ENCODE results near the gene SLC10A6.

- TF ChIP-seq CTCF (conservative IDR thresholded peaks at IDR 0.05; ENCODE audit: low read depth, low read length) (peak; percentile 20; the same call in 1 of the 2 replicates), EZH2 (IDR thresholded peaks at IDR 0.05; ENCODE audit: low read length, unreplicated experiment) (no peak), EZH2phosphoT487 (IDR thresholded peaks at IDR 0.05; ENCODE audit: borderline replicate concordance, low read length) (no peak)
These were observed 6.4 kb upstream of the SLC10A6 start for GRCh38 chr4:86855572-86855971.

Data from PC-3 (cell line).